CD4-positive, alpha-beta memory T cell (primary cell): ENCODE data around the gene TNC. TPM values are rescaled to one million over a fixed set of nuclear protein-coding genes. Genes with fewer than 3 reads are reported as not detected.

ENCODE experiments used
- CTCF ChIA-PET: fragments of 350-600 bp; sonication (Branson Sonifier 250); formaldehyde crosslinking; loops from one replicate; lab custom pipeline; 2021; ENCODE audit warnings: inconsistent platforms; ENCODE audit not compliant: partially characterized antibody; lab: Charles Lee
- POLR2A ChIA-PET: fragments of 350-600 bp; sonication (Branson Sonifier 250); formaldehyde crosslinking; loops from one replicate; lab custom pipeline; 2021; ENCODE audit not compliant: partially characterized antibody; lab: Charles Lee
- DNase-seq, 5 donors: peaks; one replicate each; pipeline versions ENCODE4 v3.0.0 to v3.0.0-alpha.2; 2020 to 2022; ENCODE audit warnings: mixed read lengths in 1 of 5
- H3K27ac ChIP-seq: one replicate; pipeline ENCODE4 v1.7.0; 2013; ENCODE audit warnings: low read depth, low read length
- H3K27me3 ChIP-seq: 2 replicates; pipeline ENCODE4 v1.7.0; 2013; ENCODE audit warnings: mild to moderate bottlenecking, low read length, moderate library complexity; ENCODE audit not compliant: insufficient read depth
- H3K36me3 ChIP-seq: 2 replicates; pipeline ENCODE4 v1.7.0; 2013; ENCODE audit warnings: mild to moderate bottlenecking, low read length, moderate library complexity; ENCODE audit not compliant: insufficient read depth
- H3K4me1 ChIP-seq: 2 replicates; pipeline ENCODE4 v1.7.0; 2013; ENCODE audit warnings: mild to moderate bottlenecking, low read length, moderate library complexity; ENCODE audit not compliant: insufficient read depth
- H3K4me3 ChIP-seq, 2 donors: one replicate each; pipeline ENCODE4 v1.7.0; 2013; ENCODE audit warnings: low read length in 2 of 2, mild to moderate bottlenecking in 1 of 2
- H3K9me3 ChIP-seq, 2 donors: one replicate each; pipeline ENCODE4 v1.7.0; 2013; ENCODE audit warnings: low read length in 2 of 2, control low read depth in 1 of 2; ENCODE audit not compliant: control insufficient read depth in 1 of 2
- H3K27ac Mint-ChIP-seq, 7 donors: one replicate each; pipeline ENCODE4 v1.8.0; 2020 to 2021; ENCODE audit warnings: mixed read lengths in 7 of 7, mild to moderate bottlenecking in 6 of 7, inconsistent platforms in 3 of 7, moderate library complexity in 3 of 7
- H3K27me3 Mint-ChIP-seq, 2 donors: one replicate each; pipeline ENCODE4 v1.8.0; 2020 to 2021; ENCODE audit warnings: mixed read lengths in 2 of 2
- H3K36me3 Mint-ChIP-seq, 2 donors: one replicate each; pipeline ENCODE4 v1.8.0; 2020 to 2021; ENCODE audit warnings: mixed read lengths in 2 of 2, inconsistent platforms in 1 of 2, mild to moderate bottlenecking in 1 of 2
- H3K4me1 Mint-ChIP-seq, 4 donors: one replicate each; pipeline ENCODE4 v1.8.0; 2020 to 2021; ENCODE audit warnings: mixed read lengths in 4 of 4, mild to moderate bottlenecking in 1 of 4
- H3K4me3 Mint-ChIP-seq, 8 donors: one replicate each; pipeline ENCODE4 v1.8.0; 2020 to 2021; ENCODE audit warnings: mixed read lengths in 8 of 8, mild to moderate bottlenecking in 7 of 8, moderate library complexity in 6 of 8, inconsistent platforms in 3 of 8
- H3K9me3 Mint-ChIP-seq, 8 donors: one replicate each; pipeline ENCODE4 v1.8.0; 2020 to 2021; ENCODE audit warnings: mixed read lengths in 8 of 8, mild to moderate bottlenecking in 5 of 8, inconsistent platforms in 3 of 8, moderate library complexity in 1 of 8
- intact Hi-C: fragments of 100-400 bp; cut with micrococcal nuclease; formaldehyde crosslinking; loops from one replicate; pipeline ENCODE4 v1.15.1; 2023
- polyA plus RNA-seq, 2 donors: library from polyadenylated mRNA; unstranded; fragments of 300-500 nt; fragmentation: Illumina TruSeq; gene quantifications; one replicate each; pipeline ENCODE4 v1.2.3, GENCODE V29; 2021
- total RNA-seq, 2 experiments: library from RNA; stranded (reverse); gene quantifications; one replicate each; pipeline ENCODE4 v1.2.3, GENCODE V29; 2021

The TNC gene
- total and polyA plus RNA-seq, 4 experiments from 2014 or later: not detected

GRCh38 chr9:115103746-115104477 lies 14.0 kb downstream of the TNC start:
- Mint-ChIP-seq H3K4me1 (peaks cover 3 to 11% (median 5%) of the 10 kb centered on the region in 4 donors), H3K27ac (no peak overlapping the region), H3K9me3 (no peaks in the 10 kb centered on the region), H3K27me3 (peaks cover 0 to 2% of the 10 kb centered on the region in 2 donors), H3K36me3 (no peaks in the 10 kb centered on the region), H3K4me3 (no peak overlapping the region)
- intact Hi-C loops: no loop called here
- Histone ChIP-seq H3K4me1 (no peaks in the 10 kb centered on the region), H3K27ac (no peak overlapping the region), H3K27me3 (no peaks in the 10 kb centered on the region), H3K36me3 (no peaks in the 10 kb centered on the region), H3K4me3 (no peak overlapping the region), H3K9me3 (no peaks in the 10 kb centered on the region)
- POLR2A ChIA-PET: no interaction called here
- CTCF ChIA-PET: no interaction called here
- no peak for DNase-seq

- no peaks in the 10 kb centered on the region for H3K36me3 Mint-ChIP-seq
- intact Hi-C loops: no loop called here
- H3K4me1 ChIP-seq: no peaks in the 10 kb centered on the region
- H3K27ac ChIP-seq: no peak overlapping the region
- H3K36me3 ChIP-seq: no peaks in the 10 kb centered on the region
- no peaks in the 10 kb centered on the region for H3K9me3 ChIP-seq
- ChIA-PET CTCF (no interaction called here), POLR2A (no interaction called here)
- H3K27me3 ChIP-seq: no peaks in the 10 kb centered on the region
- H3K4me1 Mint-ChIP-seq: no peaks in the 10 kb centered on the region
- H3K4me3 Mint-ChIP-seq: no peak overlapping the region
- peaks cover 0 to 2% (median under 1%) of the 10 kb centered on the region in 8 donors for H3K9me3 Mint-ChIP-seq
- H3K27me3 Mint-ChIP-seq: peaks cover 4 to 13% of the 10 kb centered on the region in 2 donors
- H3K27ac Mint-ChIP-seq: no peak overlapping the region
- no peak overlapping the region for H3K4me3 ChIP-seq
- no peak for DNase-seq
Measured at GRCh38 chr9:115099901-115100300, 18.1 kb downstream of the TNC start.

DNA sequence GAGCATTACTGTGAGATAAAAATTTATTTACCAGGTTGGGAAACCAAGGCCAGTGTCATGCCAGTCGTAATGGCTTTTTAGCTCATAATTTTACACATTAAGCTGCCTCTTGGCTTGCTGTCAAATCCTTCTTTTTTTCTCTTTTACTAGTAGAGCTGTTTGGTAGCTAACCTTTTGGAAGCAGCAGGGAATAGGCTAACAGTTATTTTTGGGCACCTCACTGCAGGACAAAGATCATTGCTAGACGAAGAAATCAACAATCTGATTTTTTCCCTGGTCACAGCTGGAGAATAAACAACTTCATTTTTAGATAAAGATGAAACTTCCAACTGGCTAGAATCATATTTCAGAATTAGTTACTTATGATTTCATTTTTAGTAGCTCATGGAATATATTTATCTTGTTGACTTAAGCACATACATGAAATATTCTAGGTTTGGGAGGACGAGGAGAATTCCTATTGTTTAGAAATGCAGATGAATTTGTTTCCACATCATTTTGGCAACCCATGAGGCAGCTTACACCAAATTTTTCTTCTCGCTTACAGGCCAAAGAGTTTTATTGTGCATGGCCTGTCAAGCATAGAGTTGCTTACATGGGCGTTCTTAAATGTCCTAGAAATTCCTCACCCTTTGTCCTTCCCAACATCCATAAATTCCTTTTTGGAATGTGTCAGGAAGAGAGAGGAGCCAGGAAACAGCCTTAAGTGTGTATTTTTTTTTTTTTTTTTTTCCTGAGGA lies 19.6 kb downstream of the TNC start:
- Histone ChIP-seq H3K4me1 (no peaks in the 10 kb centered on the region), H3K9me3 (no peaks in the 10 kb centered on the region), H3K4me3 (no peak overlapping the region), H3K27me3 (no peaks in the 10 kb centered on the region), H3K27ac (no peak overlapping the region), H3K36me3 (no peaks in the 10 kb centered on the region)
- H3K4me1 Mint-ChIP-seq: no peaks in the 10 kb centered on the region
- H3K36me3 Mint-ChIP-seq: no peaks in the 10 kb centered on the region
- ChIA-PET POLR2A (no interaction called here), CTCF (no interaction called here)
- H3K9me3 Mint-ChIP-seq: peaks cover 0 to 9% (median 3%) of the 10 kb centered on the region in 8 donors
- H3K27me3 Mint-ChIP-seq: peaks cover 4 to 19% of the 10 kb centered on the region in 2 donors
- intact Hi-C loops: no loop called here
- H3K4me3 Mint-ChIP-seq: no peak overlapping the region
- no peak overlapping the region for H3K27ac Mint-ChIP-seq
- DNase-seq: no peak

DNA sequence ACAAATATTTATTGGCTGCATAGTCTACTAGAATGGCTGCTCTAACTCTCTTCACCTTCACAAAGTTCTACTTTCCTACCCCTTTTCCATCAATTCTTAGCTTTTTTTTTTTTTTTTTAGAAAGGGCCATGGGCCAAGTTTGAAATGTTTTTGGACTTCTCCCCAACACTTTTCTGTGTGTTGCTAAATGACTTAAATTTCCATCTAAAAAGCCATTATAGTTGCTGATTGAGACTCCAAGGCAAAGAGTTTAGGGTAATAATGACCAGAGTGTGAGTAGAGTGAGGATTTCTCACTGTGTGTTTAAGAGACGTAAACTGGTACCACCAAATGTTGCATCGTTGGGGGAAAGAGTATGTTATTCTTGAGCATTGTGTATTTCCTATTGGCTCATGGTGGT lies 24.4 kb downstream of the TNC start:
- Histone ChIP-seq H3K4me3 (no peak overlapping the region), H3K9me3 (no peaks in the 10 kb centered on the region), H3K36me3 (no peaks in the 10 kb centered on the region), H3K4me1 (no peaks in the 10 kb centered on the region), H3K27ac (no peak overlapping the region), H3K27me3 (no peaks in the 10 kb centered on the region)
- CTCF ChIA-PET: no interaction called here
- Mint-ChIP-seq H3K27me3 (peaks cover 10 to 28% of the 10 kb centered on the region in 2 donors), H3K9me3 (peaks cover 0 to 9% (median 3%) of the 10 kb centered on the region in 8 donors), H3K4me3 (no peak overlapping the region), H3K4me1 (no peaks in the 10 kb centered on the region), H3K36me3 (no peaks in the 10 kb centered on the region), H3K27ac (no peak overlapping the region)
- no peak for DNase-seq
- intact Hi-C loops: no loop called here
- POLR2A ChIA-PET: no interaction called here

GRCh38 chr9:115090486-115090885 lies 27.5 kb downstream of the TNC start:
- Histone ChIP-seq H3K4me1 (no peaks in the 10 kb centered on the region), H3K27me3 (no peaks in the 10 kb centered on the region), H3K27ac (no peak overlapping the region), H3K36me3 (no peaks in the 10 kb centered on the region), H3K9me3 (no peaks in the 10 kb centered on the region), H3K4me3 (no peak overlapping the region)
- no peaks in the 10 kb centered on the region for H3K36me3 Mint-ChIP-seq
- no peak overlapping the region for H3K27ac Mint-ChIP-seq
- H3K9me3 Mint-ChIP-seq: peaks cover 0 to 9% (median 3%) of the 10 kb centered on the region in 8 donors
- intact Hi-C loops: no loop called here
- H3K27me3 Mint-ChIP-seq: peaks cover 6 to 17% of the 10 kb centered on the region in 2 donors
- no peak for DNase-seq
- H3K4me1 Mint-ChIP-seq: no peaks in the 10 kb centered on the region
- H3K4me3 Mint-ChIP-seq: no peak overlapping the region
- ChIA-PET CTCF (no interaction called here), POLR2A (no interaction called here)

DNA sequence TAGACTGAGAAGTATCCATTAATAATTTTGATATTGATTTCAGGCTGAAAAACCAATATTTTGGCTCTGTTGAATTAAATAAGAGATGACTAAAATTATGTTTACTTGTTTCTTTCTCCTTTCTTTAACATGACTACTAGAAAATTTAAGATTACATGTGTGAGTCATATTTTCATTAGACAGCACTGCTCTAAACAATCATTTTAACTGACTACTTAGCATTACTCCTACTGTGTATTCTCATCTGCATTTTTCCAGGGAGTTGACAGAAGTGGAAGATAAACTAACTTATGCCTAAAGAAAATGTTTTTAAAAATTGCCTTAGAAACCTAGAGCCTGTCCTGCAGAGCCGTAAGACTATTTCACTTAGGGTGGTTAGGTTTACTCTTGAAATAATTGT lies 29.1 kb downstream of the TNC start:
- no peak for DNase-seq
- H3K9me3 ChIP-seq: no peaks in the 10 kb centered on the region
- no peak overlapping the region for H3K27ac ChIP-seq
- ChIA-PET CTCF (no interaction called here), POLR2A (no interaction called here)
- no peaks in the 10 kb centered on the region for H3K27me3 ChIP-seq
- Mint-ChIP-seq H3K27ac (no peak overlapping the region), H3K4me1 (no peaks in the 10 kb centered on the region), H3K36me3 (no peaks in the 10 kb centered on the region), H3K27me3 (peaks cover 6 to 12% of the 10 kb centered on the region in 2 donors), H3K4me3 (no peak overlapping the region), H3K9me3 (no peaks in the 10 kb centered on the region)
- no peaks in the 10 kb centered on the region for H3K4me1 ChIP-seq
- no peaks in the 10 kb centered on the region for H3K36me3 ChIP-seq
- no peak overlapping the region for H3K4me3 ChIP-seq
- intact Hi-C loops: no loop called here

DNA sequence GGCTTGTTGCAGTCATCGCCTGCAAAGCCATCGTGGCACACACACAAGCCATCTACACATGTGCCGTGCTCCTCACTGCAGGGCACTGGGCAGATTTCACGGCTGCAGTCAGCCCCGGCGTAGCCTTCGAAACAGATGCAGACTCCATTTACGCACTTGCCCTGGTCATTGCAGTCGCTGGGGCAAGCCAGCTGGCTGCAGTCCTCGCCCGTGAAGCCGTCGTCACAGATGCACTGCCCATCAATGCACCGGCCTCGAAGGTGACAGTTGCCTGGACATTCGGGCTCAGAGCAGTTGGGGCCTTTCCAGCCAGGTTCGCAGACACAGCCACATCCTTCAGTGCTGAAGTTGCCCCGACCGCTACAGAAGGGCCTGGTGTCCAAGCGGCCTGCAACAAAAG lies 31.1 kb downstream of the TNC start:
- H3K4me3 ChIP-seq: no peak overlapping the region
- H3K4me1 Mint-ChIP-seq: no peaks in the 10 kb centered on the region
- intact Hi-C loops: no loop called here
- no peak overlapping the region for H3K27ac ChIP-seq
- H3K9me3 ChIP-seq: no peaks in the 10 kb centered on the region
- DNase-seq: no peak
- no peaks in the 10 kb centered on the region for H3K27me3 ChIP-seq
- no peak overlapping the region for H3K4me3 Mint-ChIP-seq
- H3K27me3 Mint-ChIP-seq: peaks cover 3 to 4% of the 10 kb centered on the region in 2 donors
- no peak overlapping the region for H3K27ac Mint-ChIP-seq
- ChIA-PET CTCF (no interaction called here), POLR2A (no interaction called here)
- no peaks in the 10 kb centered on the region for H3K36me3 ChIP-seq
- no peaks in the 10 kb centered on the region for H3K4me1 ChIP-seq
- no peaks in the 10 kb centered on the region for H3K36me3 Mint-ChIP-seq
- H3K9me3 Mint-ChIP-seq: no peaks in the 10 kb centered on the region
